Fibroblast of pulmonary artery (primary cell): ENCODE data around the gene CLTRN.
A peak's percentile ranks its signal among the peaks of the same experiment; 100 is the strongest.

ENCODE experiments used
- DNase-seq: peaks from one replicate; pipeline ENCODE4 v3.0.0-alpha.2; 2010; ENCODE audit warnings: low read depth
- H3K4me3 ChIP-seq: replicated peaks from 2 replicates; pipeline ENCODE4 v1.5.1; 2011; ENCODE audit warnings: low read depth, mild to moderate bottlenecking, control low read depth, low read length, moderate library complexity
- CTCF ChIP-seq: IDR thresholded peaks from 2 replicates; pipeline ENCODE4 v1.5.1; 2011; ENCODE audit warnings: mild to moderate bottlenecking, control low read depth, low read length, inconsistent platforms; ENCODE audit errors: missing control alignments

CLTRN gene

GRCh38 chrX:15601932-15602331 is 62.7 kb downstream of the CLTRN start:
- TF ChIP-seq CTCF: no peak
- H3K4me3 ChIP-seq: no peak overlapping the region
- no peak for DNase-seq

- no peak for TF ChIP-seq CTCF
- H3K4me3 ChIP-seq: no peak within 1 kb of the TSS
- DNase-seq: no peak
Measured at GRCh38 chrX:15600745-15601144, 63.9 kb downstream of the CLTRN start, which contains the start of gene ACE2. Gene ACE2 (minus strand): TSS chrX:15600960. CDS start chrX:15600911, 49 bp downstream.

- DNase-seq: no peak
- no peak for TF ChIP-seq CTCF
- H3K4me3 ChIP-seq: no peak overlapping the region
Measured at GRCh38 chrX:15600049-15600448, 64.6 kb downstream of the CLTRN start.

- no peak for DNase-seq
Measured at GRCh38 chrX:15599461-15599860, 65.1 kb downstream of the CLTRN start.

GRCh38 chrX:15598026-15598425 is 66.6 kb downstream of the CLTRN start:
- no peak overlapping the region for H3K4me3 ChIP-seq
- no peak for TF ChIP-seq CTCF
- no peak for DNase-seq

More at GRCh38 chrX:15599461-15599860, 65.1 kb downstream of the CLTRN start:
- H3K4me3 ChIP-seq: no peak overlapping the region
- TF ChIP-seq CTCF: no peak

GRCh38 chrX:15594371-15594770 is 70.2 kb downstream of the CLTRN start:
- TF ChIP-seq CTCF: no peak
- no peak for DNase-seq
- no peak overlapping the region for H3K4me3 ChIP-seq

- H3K4me3 ChIP-seq: no peak overlapping the region
- no peak for TF ChIP-seq CTCF
- DNase-seq: peak; percentile 81
Measured at GRCh38 chrX:15579778-15580747, 84.5 kb downstream of the CLTRN start.
